GM21737 (cell line): Measurements from ENCODE around the gene PNPLA4.

Experiments
- ATAC-seq: cut with Tn5 transposase; IDR thresholded peaks from one replicate; pipeline ENCODE4 v1.9.1; 2021; ENCODE audit warnings: mild to moderate bottlenecking, moderate library complexity; ENCODE audit not compliant: unreplicated experiment

The PNPLA4 gene

GRCh38 chrX:7927259-7928167 lies at the start of gene PNPLA4:
PNPLA4 (minus strand) TSS chrX:7927413; CDS start chrX:7926119, 1,294 bp downstream.
- peak; percentile 95 for ATAC-seq

- no peak for ATAC-seq
These were observed 45.4 kb upstream of the PNPLA4 start for GRCh38 chrX:7972586-7972985.

- no peak for ATAC-seq
These were observed 43.2 kb upstream of the PNPLA4 start for GRCh38 chrX:7970428-7970827.

GRCh38 chrX:7965436-7965835 lies 38.2 kb upstream of the PNPLA4 start:
- ATAC-seq, result no peak

- no peak for ATAC-seq
These were observed 33.0 kb upstream of the PNPLA4 start for GRCh38 chrX:7960246-7960645.

GRCh38 chrX:7953446-7953845 lies 26.2 kb upstream of the PNPLA4 start:
- ATAC-seq, result no peak

- ATAC-seq, result peak; percentile 90
These were observed 23.7 kb upstream of the PNPLA4 start for GRCh38 chrX:7950865-7951264.

- ATAC-seq, result no peak
These were observed 21.3 kb upstream of the PNPLA4 start for GRCh38 chrX:7948483-7948882.

- no peak for ATAC-seq
These were observed 19.7 kb upstream of the PNPLA4 start for GRCh38 chrX:7946960-7947359.

GRCh38 chrX:7943600-7944245 lies 16.5 kb upstream of the PNPLA4 start:
- ATAC-seq, result no peak

GRCh38 chrX:7941390-7942042 lies 14.3 kb upstream of the PNPLA4 start:
- no peak for ATAC-seq

- ATAC-seq, result no peak
These were observed 6.8 kb upstream of the PNPLA4 start for GRCh38 chrX:7934026-7934425.

- no peak for ATAC-seq
These were observed 327 bp downstream of the PNPLA4 start for GRCh38 chrX:7926914-7927258.

- ATAC-seq, result no peak
These were observed 712 bp downstream of the PNPLA4 start for GRCh38 chrX:7926501-7926900.

GRCh38 chrX:7925867-7926472 lies 1.2 kb downstream of the PNPLA4 start:
- peak; percentile 31 for ATAC-seq

GRCh38 chrX:7921750-7922149 lies 5.5 kb downstream of the PNPLA4 start:
- ATAC-seq, result no peak

GRCh38 chrX:7908821-7909220 lies 18.4 kb downstream of the PNPLA4 start:
- ATAC-seq, result no peak

- ATAC-seq, result no peak
These were observed 22.7 kb downstream of the PNPLA4 start for GRCh38 chrX:7904562-7904961.

- no peak for ATAC-seq
These were observed 35.3 kb downstream of the PNPLA4 start for GRCh38 chrX:7891928-7892327.

GRCh38 chrX:7889680-7890079 lies 37.5 kb downstream of the PNPLA4 start:
- ATAC-seq, result no peak

- ATAC-seq, result no peak
These were observed 38.1 kb downstream of the PNPLA4 start for GRCh38 chrX:7889135-7889534.
